ENCODE measurements around the gene C2CD2.

GRCh38 chr21:41926117-41926806 lies 27.6 kb downstream of the C2CD2 start:
- TF ChIP-seq, protein P1, sequence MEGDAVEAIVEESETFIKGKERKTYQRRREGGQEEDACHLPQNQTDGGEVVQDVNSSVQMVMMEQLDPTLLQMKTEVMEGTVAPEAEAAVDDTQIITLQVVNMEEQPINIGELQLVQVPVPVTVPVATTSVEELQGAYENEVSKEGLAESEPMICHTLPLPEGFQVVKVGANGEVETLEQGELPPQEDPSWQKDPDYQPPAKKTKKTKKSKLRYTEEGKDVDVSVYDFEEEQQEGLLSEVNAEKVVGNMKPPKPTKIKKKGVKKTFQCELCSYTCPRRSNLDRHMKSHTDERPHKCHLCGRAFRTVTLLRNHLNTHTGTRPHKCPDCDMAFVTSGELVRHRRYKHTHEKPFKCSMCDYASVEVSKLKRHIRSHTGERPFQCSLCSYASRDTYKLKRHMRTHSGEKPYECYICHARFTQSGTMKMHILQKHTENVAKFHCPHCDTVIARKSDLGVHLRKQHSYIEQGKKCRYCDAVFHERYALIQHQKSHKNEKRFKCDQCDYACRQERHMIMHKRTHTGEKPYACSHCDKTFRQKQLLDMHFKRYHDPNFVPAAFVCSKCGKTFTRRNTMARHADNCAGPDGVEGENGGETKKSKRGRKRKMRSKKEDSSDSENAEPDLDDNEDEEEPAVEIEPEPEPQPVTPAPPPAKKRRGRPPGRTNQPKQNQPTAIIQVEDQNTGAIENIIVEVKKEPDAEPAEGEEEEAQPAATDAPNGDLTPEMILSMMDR (IDR thresholded peaks at IDR 0.05; ENCODE audit: low read depth, low read length), result no peak
- no peak for TF ChIP-seq EZH2phosphoT487 (IDR thresholded peaks at IDR 0.05; ENCODE audit: low read depth)
